WERI-Rb-1 (cell line): Measurements from ENCODE around the gene SSTR4.

Source experiments
- DNase-seq: peaks from one replicate; pipeline ENCODE4 v3.0.0-alpha.2; 2020
- H3K27ac ChIP-seq: fragments of 250-450 bp; sonication (Bioruptor Pico); 2 replicates; pipeline ENCODE4 v1.5.1; 2020; ENCODE audit warnings: mild to moderate bottlenecking, moderate library complexity
- H3K27me3 ChIP-seq: fragments of 250-450 bp; sonication (Bioruptor Pico); 2 replicates; pipeline ENCODE4 v1.5.1; 2021; ENCODE audit warnings: mild to moderate bottlenecking, low read depth, moderate library complexity; ENCODE audit not compliant: insufficient read depth, severe bottlenecking
- H3K36me3 ChIP-seq: fragments of 250-450 bp; sonication (Bioruptor Pico); 2 replicates; pipeline ENCODE4 v1.5.1; 2020; ENCODE audit warnings: mild to moderate bottlenecking, moderate library complexity
- H3K4me3 ChIP-seq: 2 replicates; pipeline ENCODE4 v1.5.1; 2011; ENCODE audit warnings: low read depth, mild to moderate bottlenecking, control low read depth, low read length
- H3K9me3 ChIP-seq: fragments of 250-450 bp; sonication (Bioruptor Pico); 2 replicates; pipeline ENCODE4 v1.5.1; 2021; ENCODE audit warnings: mild to moderate bottlenecking, moderate library complexity; ENCODE audit not compliant: severe bottlenecking
- TF ChIP-seq, protein P1 (sequence below): IDR thresholded peaks from 2 replicates; pipeline ENCODE4 v1.5.1; 2011; ENCODE audit warnings: low read depth, mild to moderate bottlenecking, control low read depth, inconsistent platforms, low read length

SSTR4 gene

GRCh38 chr20:23033918-23034317 lies 1.2 kb upstream of the SSTR4 start:
- H3K27ac ChIP-seq = no peak overlapping the region
- DNase-seq = no peak
- no peaks in the 10 kb centered on the region for H3K36me3 ChIP-seq
- H3K9me3 ChIP-seq = no peaks in the 10 kb centered on the region
- TF ChIP-seq, protein P1, sequence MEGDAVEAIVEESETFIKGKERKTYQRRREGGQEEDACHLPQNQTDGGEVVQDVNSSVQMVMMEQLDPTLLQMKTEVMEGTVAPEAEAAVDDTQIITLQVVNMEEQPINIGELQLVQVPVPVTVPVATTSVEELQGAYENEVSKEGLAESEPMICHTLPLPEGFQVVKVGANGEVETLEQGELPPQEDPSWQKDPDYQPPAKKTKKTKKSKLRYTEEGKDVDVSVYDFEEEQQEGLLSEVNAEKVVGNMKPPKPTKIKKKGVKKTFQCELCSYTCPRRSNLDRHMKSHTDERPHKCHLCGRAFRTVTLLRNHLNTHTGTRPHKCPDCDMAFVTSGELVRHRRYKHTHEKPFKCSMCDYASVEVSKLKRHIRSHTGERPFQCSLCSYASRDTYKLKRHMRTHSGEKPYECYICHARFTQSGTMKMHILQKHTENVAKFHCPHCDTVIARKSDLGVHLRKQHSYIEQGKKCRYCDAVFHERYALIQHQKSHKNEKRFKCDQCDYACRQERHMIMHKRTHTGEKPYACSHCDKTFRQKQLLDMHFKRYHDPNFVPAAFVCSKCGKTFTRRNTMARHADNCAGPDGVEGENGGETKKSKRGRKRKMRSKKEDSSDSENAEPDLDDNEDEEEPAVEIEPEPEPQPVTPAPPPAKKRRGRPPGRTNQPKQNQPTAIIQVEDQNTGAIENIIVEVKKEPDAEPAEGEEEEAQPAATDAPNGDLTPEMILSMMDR = no peak
- peaks cover 94% of the 10 kb centered on the region for H3K27me3 ChIP-seq
- no peak overlapping the region for H3K4me3 ChIP-seq

- no peak for DNase-seq
- H3K9me3 ChIP-seq = no peaks in the 10 kb centered on the region
- H3K4me3 ChIP-seq = no peak overlapping the region
- H3K27me3 ChIP-seq = peaks cover 97% of the 10 kb centered on the region
- no peak overlapping the region for H3K27ac ChIP-seq
- TF ChIP-seq, protein P1 = no peak
- no peaks in the 10 kb centered on the region for H3K36me3 ChIP-seq
Measured at GRCh38 chr20:23035731-23036130, 619 bp downstream of the SSTR4 start.

- no peak overlapping the region for H3K4me3 ChIP-seq
- no peak for DNase-seq
- H3K9me3 ChIP-seq = no peaks in the 10 kb centered on the region
- H3K27me3 ChIP-seq = peaks cover 97% of the 10 kb centered on the region
- TF ChIP-seq, protein P1 = no peak
- H3K27ac ChIP-seq = no peak overlapping the region
- H3K36me3 ChIP-seq = no peaks in the 10 kb centered on the region
Measured at GRCh38 chr20:23036371-23036770, 1.3 kb downstream of the SSTR4 start.

DNA sequence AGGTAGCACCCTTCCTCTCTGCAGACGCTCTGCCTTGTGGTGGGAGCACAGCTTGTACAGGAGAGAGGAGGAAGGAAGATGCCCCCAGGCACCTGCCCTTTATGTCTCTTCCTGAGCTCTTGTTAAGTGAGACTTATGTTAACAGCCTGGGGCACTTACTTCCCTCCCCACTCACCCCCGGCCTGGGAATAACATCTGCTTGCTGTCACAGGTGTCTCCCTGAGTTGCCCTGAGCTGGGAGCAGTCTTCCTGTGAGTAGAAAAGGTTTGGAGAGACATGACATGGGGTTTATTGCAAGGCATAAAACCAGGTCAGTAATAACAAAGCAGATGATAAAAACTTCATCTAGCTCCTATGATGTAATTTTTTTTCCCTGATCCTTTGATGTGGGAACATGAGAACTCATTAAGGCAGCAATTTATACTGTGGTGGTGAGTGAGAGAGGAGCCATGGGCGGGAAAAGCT lies 1.9 kb downstream of the SSTR4 start:
- Histone ChIP-seq H3K27me3 (peaks cover 97% of the 10 kb centered on the region), H3K36me3 (no peaks in the 10 kb centered on the region), H3K27ac (no peak overlapping the region), H3K4me3 (no peak overlapping the region), H3K9me3 (no peaks in the 10 kb centered on the region)
- no peak for DNase-seq
- TF ChIP-seq, protein P1 = no peak

DNA sequence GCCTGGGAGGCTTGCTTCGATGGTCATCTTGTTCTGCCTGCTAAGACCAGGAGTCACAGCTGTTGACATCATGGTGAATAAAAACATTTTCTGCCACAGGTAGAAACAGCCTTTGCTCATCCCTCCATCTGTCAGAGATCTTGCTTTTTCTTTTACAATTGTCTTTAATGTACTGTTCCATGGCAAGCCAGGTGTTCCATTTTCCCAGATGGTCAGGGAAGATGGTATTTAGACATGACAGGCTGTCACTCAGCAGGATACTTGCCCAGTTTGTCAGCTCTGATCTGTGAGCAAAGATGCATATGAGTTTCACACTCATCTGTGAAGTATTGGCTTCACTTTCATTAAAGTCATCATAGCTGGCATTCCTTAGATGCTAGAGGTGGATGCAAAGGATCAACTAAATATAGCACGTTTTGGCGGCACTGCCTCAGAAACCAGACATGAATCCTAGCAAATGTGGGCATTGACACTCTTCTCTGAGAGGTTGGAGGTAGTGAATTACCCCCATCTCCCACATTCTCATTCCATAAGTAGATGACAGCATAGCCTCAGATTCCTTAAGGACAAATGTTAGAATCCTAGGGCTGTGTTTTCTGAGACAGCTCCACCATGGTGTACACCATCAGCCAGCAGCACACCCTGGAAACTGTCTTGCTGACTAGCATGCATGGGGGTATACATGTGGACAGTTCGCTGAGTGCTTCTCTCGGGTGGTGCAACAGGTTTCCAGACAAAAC lies 4.2 kb downstream of the SSTR4 start:
- peaks cover 94% of the 10 kb centered on the region for H3K27me3 ChIP-seq
- DNase-seq = no peak

More for the DNA sequence above, 4.2 kb downstream of the SSTR4 start:
- Histone ChIP-seq H3K36me3 (no peaks in the 10 kb centered on the region), H3K4me3 (no peak overlapping the region), H3K27ac (no peak overlapping the region), H3K9me3 (no peaks in the 10 kb centered on the region)
- TF ChIP-seq, protein P1 = no peak
